Measurements from ENCODE around the gene HILPDA. TPM values are rescaled to one million over a fixed set of nuclear protein-coding genes. Genes with fewer than 3 reads are reported as not detected.

Gene HILPDA
- total RNA-seq, 4 donors from 2014 or later = 1.1 to 4.3 (median 3.2) TPM

Other genes with a start within 250 kb of the HILPDA start
- gene LEP, start 214.6 kb upstream of the HILPDA start, total RNA-seq = under 1 TPM in 2 of 4 donors, not detected in 2; 0.11 to 0.46 TPM
- 10 to 100 TPM; 13.6 to 18.5 (median 16.3) TPM for gene RBM28, start 112.0 kb upstream of the HILPDA start, total RNA-seq
- gene PRRT4, start 94.2 kb upstream of the HILPDA start, total RNA-seq = 1 to 10 TPM in 2 of 4 donors, under 1 TPM in 2; 0.22 to 2.2 (median 0.64) TPM
- 1 to 10 TPM; 4.0 to 7.1 (median 4.9) TPM for gene IMPDH1, start 45.9 kb upstream of the HILPDA start, total RNA-seq
- 10 to 100 TPM; 19.8 to 22.5 (median 20.6) TPM for gene METTL2B, start 20.9 kb downstream of the HILPDA start, total RNA-seq
- 1 to 10 TPM in 2 of 4 donors, under 1 TPM in 2; 0.13 to 1.6 (median 0.76) TPM for gene GARIN1A, start 216.4 kb downstream of the HILPDA start, total RNA-seq